SK-N-SH (cell line): ENCODE measurements around the gene TBC1D1. TPM values are rescaled to one million over a fixed set of nuclear protein-coding genes. Genes with fewer than 3 reads are reported as not detected.

Experiments used
- CTCF ChIA-PET: fragments of 300-600, 350-600 bp; formaldehyde crosslinking; extraction: SDS; loops from one replicate; lab custom pipeline; 2021; lab: Yijun Ruan, JAX
- POLR2A ChIA-PET: fragments of 350-600 bp; sonication (Branson Sonifier 250); formaldehyde crosslinking; extraction: SDS; loops from one replicate; lab custom pipeline; 2020; ENCODE audit warnings: antibody characterized with exemption, inconsistent platforms; lab: Yijun Ruan, JAX
- DNase-seq: peaks from one replicate; pipeline ENCODE4 v3.0.0; 2012
- H2AFZ ChIP-seq: fragments of 200-600 bp; sonication (generic); 2 replicates; pipeline ENCODE4 v1.8.1; 2016; ENCODE audit warnings: antibody characterized with exemption, mild to moderate bottlenecking, low read depth
- H3F3A ChIP-seq: fragments of 200-600 bp; sonication (generic); replicated peaks from 2 replicates; pipeline ENCODE3; 2016; ENCODE audit warnings: antibody characterized with exemption, mild to moderate bottlenecking; ENCODE audit not compliant: insufficient read depth
- H3K27ac ChIP-seq, 2 experiments: fragments of 200-500 bp in 1 of 2; fragments of 200-600 bp in 1 of 2; sonication (Bioruptor generic) in 1 of 2; sonication (generic), shearing (Covaris generic) in 1 of 2; 2 replicates each; pipeline versions ENCODE4 v1.5.1 to v1.6.1; 2014 to 2016; ENCODE audit warnings: low read depth in 2 of 2, inconsistent platforms in 1 of 2, low read length in 1 of 2, mild to moderate bottlenecking in 1 of 2, mixed read lengths in 1 of 2
- H3K27me3 ChIP-seq: fragments of 200-600 bp; sonication (generic), shearing (Covaris generic); 2 replicates; pipeline ENCODE4 v1.6.1; 2016; ENCODE audit warnings: mixed run types; ENCODE audit not compliant: insufficient read depth
- H3K36me3 ChIP-seq, 2 experiments: fragments of 200-500 bp in 1 of 2; fragments of 200-600 bp in 1 of 2; sonication (Bioruptor generic) in 1 of 2; sonication (generic) in 1 of 2; replicated peaks in 1 of 2; 2 replicates each; pipeline versions ENCODE3 to v1.5.1; 2014 to 2016; ENCODE audit warnings: low read length in 1 of 2, mild to moderate bottlenecking in 1 of 2; ENCODE audit not compliant: insufficient read depth in 2 of 2, control insufficient read depth in 1 of 2
- H3K4me1 ChIP-seq, 2 experiments: fragments of 200-500 bp in 1 of 2; fragments of 200-600 bp in 1 of 2; sonication (Bioruptor generic) in 1 of 2; sonication (generic), shearing (Covaris generic) in 1 of 2; 2 replicates each; pipeline versions ENCODE4 v1.5.1 to v1.6.1; 2014 to 2016; ENCODE audit warnings: low read depth in 1 of 2, low read length in 1 of 2, mixed run types in 1 of 2; ENCODE audit not compliant: insufficient read depth in 2 of 2, control insufficient read depth in 1 of 2
- H3K4me2 ChIP-seq: fragments of 200-600 bp; sonication (generic), shearing (Covaris generic); 2 replicates; pipeline ENCODE4 v1.6.1; 2017; ENCODE audit warnings: mixed run types
- H3K4me3 ChIP-seq, 2 experiments: fragments of 200-500 bp in 1 of 2; fragments of 200-600 bp in 1 of 2; sonication (Bioruptor generic) in 1 of 2; sonication (generic), shearing (Covaris generic) in 1 of 2; 2 replicates each; pipeline versions ENCODE4 v1.5.1 to v1.8.1; 2014 to 2016; ENCODE audit warnings: low read depth in 2 of 2, inconsistent platforms in 1 of 2, low read length in 1 of 2, mild to moderate bottlenecking in 1 of 2, mixed read lengths in 1 of 2, moderate library complexity in 1 of 2
- H3K79me2 ChIP-seq: fragments of 200-600 bp; sonication (generic); 2 replicates; pipeline ENCODE4 v1.8.1; 2017; ENCODE audit warnings: mild to moderate bottlenecking; ENCODE audit not compliant: insufficient read depth
- H3K9ac ChIP-seq: fragments of 200-600 bp; sonication (generic); 2 replicates; pipeline ENCODE4 v1.6.1; 2017; ENCODE audit warnings: mixed run types
- H3K9me2 ChIP-seq: fragments of 200-600 bp; sonication (generic); 2 replicates; pipeline ENCODE4 v1.6.1; 2017; ENCODE audit warnings: mixed run types
- H3K9me3 ChIP-seq: fragments of 200-600 bp; sonication (generic); 2 replicates; pipeline ENCODE4 v1.6.1; 2017; ENCODE audit warnings: mixed run types, mild to moderate bottlenecking, moderate library complexity
- H4K20me1 ChIP-seq: fragments of 200-600 bp; sonication (generic); 2 replicates; pipeline ENCODE4 v1.6.1; 2017; ENCODE audit warnings: mild to moderate bottlenecking, mixed run types; ENCODE audit not compliant: insufficient read depth
- CHD2 ChIP-seq: fragments of 150-350 bp; IDR thresholded peaks from 2 replicates; pipeline ENCODE4 v1.6.1; 2018; ENCODE audit warnings: low read length; ENCODE audit not compliant: partially characterized antibody
- CTCF ChIP-seq: fragments of 200-600 bp; sonication (generic); IDR thresholded peaks from 2 replicates; pipeline ENCODE4 v1.6.1; 2017; ENCODE audit warnings: antibody characterized with exemption, mild to moderate bottlenecking, moderate library complexity
- ELF1 ChIP-seq: IDR thresholded peaks from 2 replicates; pipeline ENCODE4 v1.4.0; 2012
- EZH2phosphoT487 ChIP-seq: fragments of 200-600 bp; sonication (generic); IDR thresholded peaks from 2 replicates; pipeline ENCODE4 v1.6.1; 2017; ENCODE audit warnings: low read depth, mixed run types, mild to moderate bottlenecking, antibody characterized with exemption, moderate library complexity, borderline replicate concordance
- FOXJ3 ChIP-seq: sonication (generic); formaldehyde crosslinking; IDR thresholded peaks from 2 replicates; pipeline ENCODE4 v1.5.1; 2020; ENCODE audit warnings: mild to moderate bottlenecking, missing genetic modification reagents
- FOXM1 ChIP-seq: IDR thresholded peaks from 2 replicates; pipeline ENCODE4 v1.4.0; 2012; ENCODE audit warnings: low read depth, mild to moderate bottlenecking
- MAX ChIP-seq: IDR thresholded peaks from 2 replicates; pipeline ENCODE4 v1.4.0; 2012; ENCODE audit warnings: low read depth
- MEF2A ChIP-seq: IDR thresholded peaks from 2 replicates; pipeline ENCODE4 v1.4.0; 2012; ENCODE audit warnings: low read depth, borderline replicate concordance
- NFIC ChIP-seq: IDR thresholded peaks from 2 replicates; pipeline ENCODE4 v1.4.0; 2012; ENCODE audit warnings: borderline replicate concordance
- POLR2AphosphoS5 ChIP-seq: IDR thresholded peaks from 2 replicates; pipeline ENCODE4 v1.6.1; 2012; ENCODE audit warnings: low read depth, low read length
- RAD21 ChIP-seq: IDR thresholded peaks from 2 replicates; pipeline ENCODE4 v1.6.1; 2012; ENCODE audit warnings: mild to moderate bottlenecking, low read length
- RCOR1 ChIP-seq: fragments of 150-350 bp; IDR thresholded peaks from 2 replicates; pipeline ENCODE4 v1.6.1; 2017; ENCODE audit warnings: antibody characterized with exemption, low read length
- REST ChIP-seq: IDR thresholded peaks from 2 replicates; pipeline ENCODE4 v1.6.1; 2012; ENCODE audit warnings: mild to moderate bottlenecking, low read depth, low read length, moderate library complexity
- RFX5 ChIP-seq: IDR thresholded peaks from 2 replicates; pipeline ENCODE4 v1.6.1; 2012; ENCODE audit warnings: mild to moderate bottlenecking, improper control_type of control experiment, low read length
- RXRA ChIP-seq: IDR thresholded peaks from 2 replicates; pipeline ENCODE4 v1.4.0; 2012; ENCODE audit warnings: low read depth, mild to moderate bottlenecking, borderline replicate concordance
- SIN3A ChIP-seq: IDR thresholded peaks from 2 replicates; pipeline ENCODE4 v1.6.1; 2012; ENCODE audit warnings: low read depth, mild to moderate bottlenecking, low read length, moderate library complexity, borderline replicate concordance
- TAF1 ChIP-seq: IDR thresholded peaks from 2 replicates; pipeline ENCODE4 v1.6.1; 2012; ENCODE audit warnings: low read depth, mild to moderate bottlenecking, low read length, moderate library complexity, borderline replicate concordance
- USF1 ChIP-seq: IDR thresholded peaks from 2 replicates; pipeline ENCODE4 v1.4.0; 2012; ENCODE audit warnings: low read depth, borderline replicate concordance
- USF2 ChIP-seq: fragments of 150-350 bp; IDR thresholded peaks from 2 replicates; pipeline ENCODE4 v1.6.1; 2017; ENCODE audit warnings: antibody characterized with exemption, low read length, low read depth, borderline replicate concordance
- ZBTB33 ChIP-seq: IDR thresholded peaks from 2 replicates; pipeline ENCODE4 v1.4.0; 2012; ENCODE audit warnings: low read depth, borderline replicate concordance
- WGBS: methylation state at CpG from one replicate; pipeline ENCODE4 v1.1.6; 2017; ENCODE audit warnings: low lambda C conversion rate; 5-methylcytosine and 5-hydroxymethylcytosine counted together
- polyA plus RNA-seq, 3 experiments: library from polyadenylated mRNA; depleted of rRNA; stranded (reverse); fragments of >200 nt; gene quantifications; 2 replicates each; pipeline ENCODE4 v1.2.3, GENCODE V29; 2012

The TBC1D1 gene
- polyA plus RNA-seq, 1 of the 3 experiments (the other 2 are of a cell fraction): 29.8 TPM

- H3K9me2 ChIP-seq: no peaks in the 10 kb centered on the region
- peaks cover 15% of the 10 kb centered on the region for H3F3A ChIP-seq
- CTCF ChIA-PET: interaction anchor here (0.8 to 2.0 kb wide), 9 partner anchors 9 to 375 kb away, joined by 3 to 7 read pairs (median 4); no protein-coding TSS in a partner anchor
- no peaks in the 10 kb centered on the region for H3K27me3 ChIP-seq
- no peaks in the 10 kb centered on the region for H4K20me1 ChIP-seq
- H3K36me3 ChIP-seq: no peaks in the 10 kb centered on the region
- peak overlapping the region; percentile 86 for H2AFZ ChIP-seq
- no peak for DNase-seq
- 67% methylated on average over 11 of the region's 11 CpGs for WGBS
- peak overlapping the region; percentile 92 for H3K4me2 ChIP-seq
- H3K27ac ChIP-seq: 0 out of 4 replicates have a peak overlapping the region, but pooled peaks of 1 of the 2 experiments have one; percentile 13
- H3K4me3 ChIP-seq: peak overlapping the region; percentile 75 to 77
- H3K9me3 ChIP-seq: no peaks in the 10 kb centered on the region
- H3K9ac ChIP-seq: peak overlapping the region; percentile 77; the same call in 1 of the 2 replicates
- peaks cover 8 to 10% of the 10 kb centered on the region in 2 experiments; a peak in 2 of 4 replicates for H3K4me1 ChIP-seq
- TF ChIP-seq POLR2AphosphoS5: no peak
- no peak for TF ChIP-seq NFIC
- TF ChIP-seq RFX5: no peak
- no peak for TF ChIP-seq CTCF
- no peak for TF ChIP-seq TAF1
- no peak for TF ChIP-seq RCOR1
- TF ChIP-seq EZH2phosphoT487: no peak
- no peak for TF ChIP-seq USF1
- no peak for TF ChIP-seq RAD21
- no peak for TF ChIP-seq MEF2A
- no peak for TF ChIP-seq FOXJ3 (CRISPR knock-in tag)
- no peak for TF ChIP-seq RXRA
- TF ChIP-seq REST: no peak
- no peak for TF ChIP-seq ELF1
- no peak for TF ChIP-seq SIN3A
- no peak for TF ChIP-seq MAX
- no peak for TF ChIP-seq USF2
- TF ChIP-seq FOXM1: no peak
- TF ChIP-seq ZBTB33: no peak
- no peak for TF ChIP-seq CHD2
- POLR2A ChIA-PET: no interaction called here
- H3K79me2 ChIP-seq: peaks cover 38% of the 10 kb centered on the region; the same call in 1 of the 2 replicates
Observed at GRCh38 chr4:37978248-37978924, 87.5 kb downstream of the TBC1D1 start.
